DMS153 treated with DMSO at 0.1 percent for 48 hours (cell line): ENCODE measurements around the gene NFATC2.

Source experiments
- DNase-seq: peaks from one replicate; lab custom pipeline; 2025; ENCODE audit not compliant: unreplicated experiment; lab: John Stamatoyannopoulos, UW

NFATC2 gene

GRCh38 chr20:51420805-51421204 lies 121.7 kb downstream of the NFATC2 start:
- no peak for DNase-seq

GRCh38 chr20:51420111-51420510 lies 122.4 kb downstream of the NFATC2 start:
- no peak for DNase-seq

GRCh38 chr20:51419646-51420045 lies 122.9 kb downstream of the NFATC2 start:
- DNase-seq = no peak

- DNase-seq = no peak
Observed at GRCh38 chr20:51419231-51419630, 123.3 kb downstream of the NFATC2 start.

- no peak for DNase-seq
Observed at GRCh38 chr20:51418137-51418529, 124.4 kb downstream of the NFATC2 start.

GRCh38 chr20:51417250-51418136 lies 125.0 kb downstream of the NFATC2 start:
- no peak for DNase-seq

- no peak for DNase-seq
Observed at GRCh38 chr20:51416532-51417249, 125.8 kb downstream of the NFATC2 start.

GRCh38 chr20:51413857-51414256 lies 128.7 kb downstream of the NFATC2 start:
- DNase-seq = no peak

- DNase-seq = no peak
Observed at GRCh38 chr20:51412951-51413481, 129.5 kb downstream of the NFATC2 start.

GRCh38 chr20:51412333-51412871 lies 130.1 kb downstream of the NFATC2 start:
- DNase-seq = no peak

GRCh38 chr20:51411870-51412269 lies 130.6 kb downstream of the NFATC2 start:
- no peak for DNase-seq

GRCh38 chr20:51410586-51411325 lies 131.8 kb downstream of the NFATC2 start:
- DNase-seq = no peak

GRCh38 chr20:51409192-51409880 lies 133.2 kb downstream of the NFATC2 start:
- DNase-seq = no peak

- DNase-seq = no peak
Observed at GRCh38 chr20:51404297-51405060, 138.0 kb downstream of the NFATC2 start.

GRCh38 chr20:51403466-51404220 lies 138.9 kb downstream of the NFATC2 start:
- no peak for DNase-seq

GRCh38 chr20:51402201-51402600 lies 140.3 kb downstream of the NFATC2 start:
- DNase-seq = no peak

GRCh38 chr20:51401496-51401895 lies 141.0 kb downstream of the NFATC2 start:
- DNase-seq = no peak

GRCh38 chr20:51400051-51400926 lies 142.2 kb downstream of the NFATC2 start:
- no peak for DNase-seq
